Measurements from ENCODE around the gene DNAJB11. TPM values are rescaled to one million over a fixed set of nuclear protein-coding genes. Genes with fewer than 3 reads are reported as not detected.

Gene DNAJB11
- total RNA-seq, 2 donors from 2014 or later, result 38.9 to 76.5 TPM

- Histone ChIP-seq H3K4me3 (no peak within 1 kb of the TSS), H3K27ac (no peak within 1 kb of the TSS), H3K4me1 (peaks cover 7% of the 10 kb centered on the region), H3K27me3 (no peaks in the 10 kb centered on the region), H3K9me3 (no peaks in the 10 kb centered on the region), H3K36me3 (replicated peaks in 1 of 2; ENCODE audit: insufficient read depth in 1 of 2, low read depth in 2 of 2) (no peaks in the 10 kb centered on the region)
- no peak for DNase-seq
- no peak for ATAC-seq
- TF ChIP-seq, protein P1, sequence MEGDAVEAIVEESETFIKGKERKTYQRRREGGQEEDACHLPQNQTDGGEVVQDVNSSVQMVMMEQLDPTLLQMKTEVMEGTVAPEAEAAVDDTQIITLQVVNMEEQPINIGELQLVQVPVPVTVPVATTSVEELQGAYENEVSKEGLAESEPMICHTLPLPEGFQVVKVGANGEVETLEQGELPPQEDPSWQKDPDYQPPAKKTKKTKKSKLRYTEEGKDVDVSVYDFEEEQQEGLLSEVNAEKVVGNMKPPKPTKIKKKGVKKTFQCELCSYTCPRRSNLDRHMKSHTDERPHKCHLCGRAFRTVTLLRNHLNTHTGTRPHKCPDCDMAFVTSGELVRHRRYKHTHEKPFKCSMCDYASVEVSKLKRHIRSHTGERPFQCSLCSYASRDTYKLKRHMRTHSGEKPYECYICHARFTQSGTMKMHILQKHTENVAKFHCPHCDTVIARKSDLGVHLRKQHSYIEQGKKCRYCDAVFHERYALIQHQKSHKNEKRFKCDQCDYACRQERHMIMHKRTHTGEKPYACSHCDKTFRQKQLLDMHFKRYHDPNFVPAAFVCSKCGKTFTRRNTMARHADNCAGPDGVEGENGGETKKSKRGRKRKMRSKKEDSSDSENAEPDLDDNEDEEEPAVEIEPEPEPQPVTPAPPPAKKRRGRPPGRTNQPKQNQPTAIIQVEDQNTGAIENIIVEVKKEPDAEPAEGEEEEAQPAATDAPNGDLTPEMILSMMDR (IDR thresholded peaks at IDR 0.05), result no peak
- TF ChIP-seq POLR2A (IDR thresholded peaks at IDR 0.05), result no peak
- intact Hi-C loops (cut with DNase I), result loop anchor here (10.0 kb wide), 2 partner anchors 48 to 202 kb away; partner anchors contain the start of gene TBCCD1
- 73 to 75% methylated on average over 6 to 7 of the region's 7 CpGs for WGBS, 2 donors
Measured at GRCh38 chr3:186612721-186613636, 42.5 kb downstream of the DNAJB11 start, which contains the start of gene AHSG. TSS of gene AHSG (plus strand) at chr3:186613060. CDS start at chr3:186613142, 82 bp downstream.

GRCh38 chr3:186613637-186614265 lies 43.2 kb downstream of the DNAJB11 start:
- DNase-seq (no peak), ATAC-seq (no peak)
- peaks cover 7% of the 10 kb centered on the region for H3K4me1 ChIP-seq
- H3K27me3 ChIP-seq, result no peaks in the 10 kb centered on the region
- no peaks in the 10 kb centered on the region for H3K9me3 ChIP-seq
- H3K27ac ChIP-seq, result no peak overlapping the region
- TF ChIP-seq POLR2A (IDR thresholded peaks at IDR 0.05), result no peak
- TF ChIP-seq, protein P1 (IDR thresholded peaks at IDR 0.05), result no peak
- no peak overlapping the region for H3K4me3 ChIP-seq
- WGBS, 2 donors, result 49 to 55% methylated on average over 4 of the region's 4 CpGs
- intact Hi-C loops (cut with DNase I), result loop anchor here (10.0 kb wide), 2 partner anchors 49 to 201 kb away; partner anchors contain the start of gene TBCCD1
- no peaks in the 10 kb centered on the region for H3K36me3 ChIP-seq (replicated peaks in 1 of 2; ENCODE audit: insufficient read depth in 1 of 2, low read depth in 2 of 2)

- TF ChIP-seq, protein P1 (IDR thresholded peaks at IDR 0.05), result no peak
- Histone ChIP-seq H3K27me3 (no peaks in the 10 kb centered on the region), H3K9me3 (no peaks in the 10 kb centered on the region), H3K4me1 (peaks cover 7% of the 10 kb centered on the region), H3K27ac (no peak overlapping the region), H3K36me3 (replicated peaks in 1 of 2; ENCODE audit: insufficient read depth in 1 of 2, low read depth in 2 of 2) (no peaks in the 10 kb centered on the region), H3K4me3 (no peak overlapping the region)
- DNase-seq (no peak), ATAC-seq (no peak)
- 34 to 36% methylated on average over 6 of the region's 6 CpGs for WGBS, 2 donors
- intact Hi-C loops (cut with DNase I), result loop anchor here (10.0 kb wide), 2 partner anchors 49 to 201 kb away; partner anchors contain the start of gene TBCCD1
Measured at GRCh38 chr3:186614266-186614596, 43.7 kb downstream of the DNAJB11 start.

DNA sequence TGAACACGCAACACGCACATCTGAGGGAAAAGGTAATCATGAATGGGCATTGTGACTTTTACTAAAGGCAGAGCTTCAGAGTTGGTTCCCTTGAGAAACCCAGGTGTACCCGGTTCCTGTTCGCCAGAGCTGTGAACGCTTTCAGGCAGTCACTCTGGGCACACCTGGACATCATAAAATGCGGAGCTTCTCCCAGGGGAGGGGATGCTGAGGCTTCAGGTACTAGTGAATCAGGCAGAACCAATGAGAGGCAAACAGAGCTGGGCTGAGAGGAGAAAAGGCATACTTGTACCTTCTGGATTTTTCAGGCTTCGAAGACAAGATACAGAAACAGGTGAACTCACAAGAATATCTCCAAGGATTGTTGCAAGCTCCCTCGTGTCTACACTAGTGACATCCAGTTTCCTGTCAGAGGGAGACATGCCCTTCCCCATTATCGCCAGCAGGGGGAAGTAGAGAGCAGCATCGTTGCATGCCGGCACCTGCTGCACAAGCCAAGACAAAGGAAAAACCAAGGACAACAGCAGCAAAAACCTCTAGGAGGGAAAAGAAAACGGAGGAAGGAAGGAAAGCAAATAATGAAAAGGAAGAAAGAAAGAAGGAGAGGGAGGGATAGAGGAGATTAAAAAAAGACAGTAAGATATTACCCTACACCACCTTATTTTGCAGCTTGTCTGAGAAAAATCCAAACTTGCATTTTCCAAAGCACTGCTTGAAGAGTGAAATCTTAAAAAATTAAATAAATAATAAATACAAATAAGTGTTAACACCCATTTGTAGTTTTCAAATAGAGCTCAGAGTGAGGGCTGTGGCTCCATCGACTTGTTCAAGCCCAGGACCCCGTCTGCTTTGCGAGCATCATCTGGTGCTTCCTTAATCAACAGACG lies 44.3 kb downstream of the DNAJB11 start:
- H3K9me3 ChIP-seq, result no peaks in the 10 kb centered on the region
- TF ChIP-seq POLR2A (IDR thresholded peaks at IDR 0.05), result no peak
- TF ChIP-seq, protein P1 (IDR thresholded peaks at IDR 0.05), result peak; percentile 83 to 97 (median 95)
- intact Hi-C loops (cut with DNase I), result loop anchor here (10.0 kb wide), 2 partner anchors 50 to 200 kb away; partner anchors contain the start of gene TBCCD1
- no peak overlapping the region for H3K4me3 ChIP-seq
- H3K27me3 ChIP-seq, result no peaks in the 10 kb centered on the region
- peaks cover 7% of the 10 kb centered on the region for H3K4me1 ChIP-seq
- ATAC-seq (peak; percentile 74), DNase-seq (peak; percentile 79 to 85 (median 82))
- H3K27ac ChIP-seq, result no peak overlapping the region
- 25 to 33% methylated on average over 16 of the region's 16 CpGs for WGBS, 2 donors
- H3K36me3 ChIP-seq (replicated peaks in 1 of 2; ENCODE audit: insufficient read depth in 1 of 2, low read depth in 2 of 2), result no peaks in the 10 kb centered on the region

Measured in body of pancreas (tissue), 4 donors.